SK-N-SH treated with all-trans-retinoic acid at 6 μM for 48 hours (cell line): ENCODE measurements around the gene PTPRT.

Source experiments
- ATAC-seq: fragments of 200-7000 bp; cut with Tn5 transposase; 3 replicates; pipeline ENCODE4 v1.9.1; 2020; ENCODE audit warnings: mild to moderate bottlenecking, moderate library complexity
- ARNTL ChIP-seq: fragments of 450-650 bp; formaldehyde crosslinking; IDR thresholded peaks from 2 replicates; pipeline ENCODE4 v1.5.0; 2020; ENCODE audit warnings: low read depth, mild to moderate bottlenecking, moderate library complexity, borderline replicate concordance
- CSDC2 ChIP-seq: fragments of 250-450 bp; sonication (Bioruptor Pico); IDR thresholded peaks from 2 replicates; pipeline ENCODE4 v1.5.0; 2020; ENCODE audit warnings: mild to moderate bottlenecking, moderate library complexity
- ESRRG ChIP-seq: fragments of 250-450 bp; sonication (Bioruptor Pico); IDR thresholded peaks from 2 replicates; pipeline ENCODE4 v1.6.1; 2021; ENCODE audit warnings: mild to moderate bottlenecking
- GLIS3 ChIP-seq: fragments of 250-450 bp; sonication (Bioruptor Pico); IDR thresholded peaks from 2 replicates; pipeline ENCODE4 v1.5.0; 2020; ENCODE audit warnings: mild to moderate bottlenecking, moderate library complexity
- ISL1 ChIP-seq: fragments of 250-450 bp; sonication (Bioruptor Pico); IDR thresholded peaks from 2 replicates; pipeline ENCODE4 v2.1.2; 2022; ENCODE audit warnings: mild to moderate bottlenecking, moderate library complexity
- OSR1 ChIP-seq: fragments of 250-450 bp; sonication (Bioruptor Pico); IDR thresholded peaks from 2 replicates; pipeline ENCODE4 v1.8.0; 2022; ENCODE audit warnings: moderate library complexity, mild to moderate bottlenecking, inconsistent platforms
- PATZ1 ChIP-seq: fragments of 250-450 bp; sonication (Bioruptor Pico); IDR thresholded peaks from 2 replicates; pipeline ENCODE4 v1.8.0; 2020; ENCODE audit warnings: mild to moderate bottlenecking, moderate library complexity, borderline replicate concordance
- PPARA ChIP-seq: fragments of 250-450 bp; sonication (Bioruptor Pico); IDR thresholded peaks from 2 replicates; pipeline ENCODE4 v1.5.0; 2020; ENCODE audit warnings: mild to moderate bottlenecking, borderline replicate concordance
- RARB ChIP-seq: fragments of 250-450 bp; sonication (Bioruptor Pico); IDR thresholded peaks from 2 replicates; pipeline ENCODE4 v1.8.0; 2021; ENCODE audit warnings: mild to moderate bottlenecking, moderate library complexity
- SNAI2 ChIP-seq: fragments of 250-450 bp; sonication (Bioruptor Pico); IDR thresholded peaks from 2 replicates; pipeline ENCODE4 v1.5.0; 2020; ENCODE audit warnings: mild to moderate bottlenecking, moderate library complexity
- TCF4 ChIP-seq: fragments of 250-450 bp; sonication (Bioruptor Pico); IDR thresholded peaks from 2 replicates; pipeline ENCODE4 v1.8.0; 2021; ENCODE audit warnings: mild to moderate bottlenecking, moderate library complexity, borderline replicate concordance
- TOX ChIP-seq: fragments of 250-450 bp; sonication (Bioruptor Pico); IDR thresholded peaks from 2 replicates; pipeline ENCODE4 v1.8.0; 2021; ENCODE audit warnings: mild to moderate bottlenecking, moderate library complexity, borderline replicate concordance
- TSHZ2 ChIP-seq: fragments of 250-450 bp; sonication (Bioruptor Pico); IDR thresholded peaks from 2 replicates; pipeline ENCODE4 v1.5.0; 2020; ENCODE audit warnings: mild to moderate bottlenecking, moderate library complexity
- ZC3H10 ChIP-seq: fragments of 250-450 bp; sonication (Bioruptor Pico); IDR thresholded peaks from 2 replicates; pipeline ENCODE4 v1.5.1; 2021; ENCODE audit warnings: mild to moderate bottlenecking, moderate library complexity
- ZFP3 ChIP-seq: fragments of 250-450 bp; sonication (Bioruptor Pico); IDR thresholded peaks from 2 replicates; pipeline ENCODE4 v1.5.0; 2020; ENCODE audit warnings: mild to moderate bottlenecking, moderate library complexity
- ZFP30 ChIP-seq: fragments of 450-650 bp; formaldehyde crosslinking; IDR thresholded peaks from 2 replicates; pipeline ENCODE4 v1.5.0; 2022; ENCODE audit warnings: mild to moderate bottlenecking, moderate library complexity
- ZNF565 ChIP-seq: fragments of 450-650 bp; formaldehyde crosslinking; conservative IDR thresholded peaks from 2 replicates; pipeline ENCODE4 v1.5.0; 2020; ENCODE audit warnings: low read depth, mild to moderate bottlenecking, moderate library complexity
- ZNF70 ChIP-seq: fragments of 450-650 bp; formaldehyde crosslinking; IDR thresholded peaks from 2 replicates; pipeline ENCODE4 v1.5.0; 2020; ENCODE audit warnings: mild to moderate bottlenecking, moderate library complexity
- TF ChIP-seq, protein P1 (sequence below): fragments of 250-450 bp; sonication (Bioruptor Pico); IDR thresholded peaks from 2 replicates; pipeline ENCODE4 v1.5.1; 2021; ENCODE audit warnings: mild to moderate bottlenecking, moderate library complexity
- TF ChIP-seq, protein P2 (sequence below): fragments of 250-450 bp; sonication (Bioruptor Pico); IDR thresholded peaks from 2 replicates; pipeline ENCODE4 v1.8.0; 2021; ENCODE audit warnings: low read depth, mild to moderate bottlenecking, moderate library complexity, borderline replicate concordance
- TF ChIP-seq, protein P3 (sequence below): fragments of 250-450 bp; sonication (Bioruptor Pico); IDR thresholded peaks from 2 replicates; pipeline ENCODE4 v1.5.1; 2020; ENCODE audit warnings: low read depth, mild to moderate bottlenecking, moderate library complexity

The PTPRT gene

DNA sequence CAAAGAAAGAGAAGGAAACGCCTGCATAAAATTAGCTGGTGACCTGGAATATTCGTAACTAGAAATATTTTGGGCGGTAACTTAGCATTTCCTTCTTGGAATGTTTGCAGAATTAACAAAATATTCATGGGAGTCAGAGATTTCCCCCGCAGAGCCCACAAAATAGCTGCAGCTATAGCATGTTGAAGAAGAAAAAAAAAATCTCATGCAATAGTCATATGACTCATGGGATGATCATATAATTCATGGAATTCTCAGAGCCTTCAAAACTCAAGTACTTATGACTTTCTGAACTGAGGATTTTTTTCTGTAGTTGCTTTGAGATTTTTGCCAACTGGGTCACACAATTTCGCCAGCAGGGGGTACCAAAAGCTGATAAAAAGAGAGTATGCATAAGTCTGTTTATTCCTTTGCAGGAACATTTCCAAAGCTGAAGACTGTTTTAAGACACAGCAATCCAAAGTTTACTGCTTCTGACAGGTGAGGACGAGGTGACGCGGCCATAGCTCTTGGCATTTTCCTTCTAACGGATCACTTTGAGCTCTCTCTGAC is 985.5 kb downstream of the PTPRT start:
- no peak for TF ChIP-seq TSHZ2 (CRISPR knock-in tag)
- no peak for TF ChIP-seq CSDC2 (CRISPR knock-in tag)
- TF ChIP-seq ZNF70 = no peak
- no peak for TF ChIP-seq ZFP3
- no peak for TF ChIP-seq ISL1 (CRISPR knock-in tag)
- no peak for TF ChIP-seq ESRRG (CRISPR knock-in tag)
- no peak for TF ChIP-seq PATZ1 (CRISPR knock-in tag)
- TF ChIP-seq ARNTL (CRISPR knock-in tag) = no peak
- TF ChIP-seq PPARA (CRISPR knock-in tag) = no peak
- no peak for TF ChIP-seq ZNF565 (CRISPR knock-in tag)
- TF ChIP-seq, protein P1, sequence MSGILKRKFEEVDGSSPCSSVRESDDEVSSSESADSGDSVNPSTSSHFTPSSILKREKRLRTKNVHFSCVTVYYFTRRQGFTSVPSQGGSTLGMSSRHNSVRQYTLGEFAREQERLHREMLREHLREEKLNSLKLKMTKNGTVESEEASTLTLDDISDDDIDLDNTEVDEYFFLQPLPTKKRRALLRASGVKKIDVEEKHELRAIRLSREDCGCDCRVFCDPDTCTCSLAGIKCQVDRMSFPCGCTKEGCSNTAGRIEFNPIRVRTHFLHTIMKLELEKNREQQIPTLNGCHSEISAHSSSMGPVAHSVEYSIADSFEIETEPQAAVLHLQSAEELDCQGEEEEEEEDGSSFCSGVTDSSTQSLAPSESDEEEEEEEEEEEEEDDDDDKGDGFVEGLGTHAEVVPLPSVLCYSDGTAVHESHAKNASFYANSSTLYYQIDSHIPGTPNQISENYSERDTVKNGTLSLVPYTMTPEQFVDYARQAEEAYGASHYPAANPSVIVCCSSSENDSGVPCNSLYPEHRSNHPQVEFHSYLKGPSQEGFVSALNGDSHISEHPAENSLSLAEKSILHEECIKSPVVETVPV (CRISPR knock-in tag) = no peak
- TF ChIP-seq SNAI2 (CRISPR knock-in tag) = no peak
- TF ChIP-seq OSR1 (CRISPR knock-in tag) = no peak
- TF ChIP-seq RARB = no peak
- TF ChIP-seq TOX (CRISPR knock-in tag) = no peak
- TF ChIP-seq ZFP30 (CRISPR knock-in tag) = no peak
- TF ChIP-seq, protein P2, sequence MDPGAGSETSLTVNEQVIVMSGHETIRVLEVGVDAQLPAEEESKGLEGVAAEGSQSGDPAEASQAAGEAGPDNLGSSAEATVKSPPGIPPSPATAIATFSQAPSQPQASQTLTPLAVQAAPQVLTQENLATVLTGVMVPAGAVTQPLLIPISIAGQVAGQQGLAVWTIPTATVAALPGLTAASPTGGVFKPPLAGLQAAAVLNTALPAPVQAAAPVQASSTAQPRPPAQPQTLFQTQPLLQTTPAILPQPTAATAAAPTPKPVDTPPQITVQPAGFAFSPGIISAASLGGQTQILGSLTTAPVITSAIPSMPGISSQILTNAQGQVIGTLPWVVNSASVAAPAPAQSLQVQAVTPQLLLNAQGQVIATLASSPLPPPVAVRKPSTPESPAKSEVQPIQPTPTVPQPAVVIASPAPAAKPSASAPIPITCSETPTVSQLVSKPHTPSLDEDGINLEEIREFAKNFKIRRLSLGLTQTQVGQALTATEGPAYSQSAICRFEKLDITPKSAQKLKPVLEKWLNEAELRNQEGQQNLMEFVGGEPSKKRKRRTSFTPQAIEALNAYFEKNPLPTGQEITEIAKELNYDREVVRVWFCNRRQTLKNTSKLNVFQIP = no peak
- no peak for TF ChIP-seq ZC3H10 (CRISPR knock-in tag)
- ATAC-seq = no peak

DNA sequence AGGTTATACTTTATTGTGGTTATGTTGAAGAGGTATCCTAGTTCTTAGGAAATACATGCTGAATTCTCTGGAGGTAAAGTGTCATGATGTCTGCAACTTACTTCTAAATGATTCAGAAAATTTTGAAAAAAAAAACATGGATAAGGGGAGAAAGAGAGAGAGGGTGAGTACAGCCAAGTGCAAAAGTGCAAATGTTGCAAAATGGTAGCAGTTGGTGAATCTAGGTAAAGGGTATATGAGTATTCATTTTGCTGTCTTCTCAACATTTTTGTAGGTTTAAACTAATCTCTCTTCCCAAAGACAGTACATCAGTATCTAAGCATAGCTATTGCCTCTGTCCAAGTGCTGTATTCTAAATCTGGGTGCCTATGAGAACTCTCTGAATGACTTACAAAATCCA is 992.1 kb downstream of the PTPRT start:
- no peak for ATAC-seq
- TF ChIP-seq TOX (CRISPR knock-in tag) = no peak

- TF ChIP-seq, protein P1 (CRISPR knock-in tag) = no peak
- TF ChIP-seq TCF4 (CRISPR knock-in tag) (no peak), ZNF565 (CRISPR knock-in tag) (no peak), PPARA (CRISPR knock-in tag) (no peak), TOX (CRISPR knock-in tag) (no peak)
- TF ChIP-seq, all 23 proteins: peak for 0
- no peak for ATAC-seq
Observed at GRCh38 chr20:42193119-42193518, 996.6 kb downstream of the PTPRT start.

- no peak for ATAC-seq
- no peak for TF ChIP-seq RARB
- TF ChIP-seq, protein P2 = no peak
- TF ChIP-seq, protein P3, sequence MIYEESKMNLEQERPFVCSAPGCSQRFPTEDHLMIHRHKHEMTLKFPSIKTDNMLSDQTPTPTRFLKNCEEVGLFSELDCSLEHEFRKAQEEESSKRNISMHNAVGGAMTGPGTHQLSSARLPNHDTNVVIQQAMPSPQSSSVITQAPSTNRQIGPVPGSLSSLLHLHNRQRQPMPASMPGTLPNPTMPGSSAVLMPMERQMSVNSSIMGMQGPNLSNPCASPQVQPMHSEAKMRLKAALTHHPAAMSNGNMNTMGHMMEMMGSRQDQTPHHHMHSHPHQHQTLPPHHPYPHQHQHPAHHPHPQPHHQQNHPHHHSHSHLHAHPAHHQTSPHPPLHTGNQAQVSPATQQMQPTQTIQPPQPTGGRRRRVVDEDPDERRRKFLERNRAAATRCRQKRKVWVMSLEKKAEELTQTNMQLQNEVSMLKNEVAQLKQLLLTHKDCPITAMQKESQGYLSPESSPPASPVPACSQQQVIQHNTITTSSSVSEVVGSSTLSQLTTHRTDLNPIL (CRISPR knock-in tag) = no peak
- TF ChIP-seq SNAI2 (CRISPR knock-in tag) = no peak
- no peak for TF ChIP-seq GLIS3 (CRISPR knock-in tag)
- TF ChIP-seq ARNTL (CRISPR knock-in tag) = no peak
Observed at GRCh38 chr20:42192321-42192720, 997.4 kb downstream of the PTPRT start.
